HG03460 (cell line): ENCODE data around the gene TPD52L2.
"Not testable (repeated sequence)": the region's sequence is repeated elsewhere in the genome, so short reads cannot be mapped to it uniquely, and the experiment has no call there.

Experiments
- ATAC-seq: cut with Tn5 transposase; IDR thresholded peaks from one replicate; pipeline ENCODE4 v1.9.1; 2021; ENCODE audit not compliant: unreplicated experiment

The TPD52L2 gene

GRCh38 chr20:63855363-63856097 is 9.5 kb upstream of the TPD52L2 start:
- no peak for ATAC-seq

GRCh38 chr20:63856098-63856511 is 9.0 kb upstream of the TPD52L2 start:
- no peak for ATAC-seq

- ATAC-seq = no peak
These were observed 7.2 kb upstream of the TPD52L2 start for GRCh38 chr20:63857764-63858392.

DNA sequence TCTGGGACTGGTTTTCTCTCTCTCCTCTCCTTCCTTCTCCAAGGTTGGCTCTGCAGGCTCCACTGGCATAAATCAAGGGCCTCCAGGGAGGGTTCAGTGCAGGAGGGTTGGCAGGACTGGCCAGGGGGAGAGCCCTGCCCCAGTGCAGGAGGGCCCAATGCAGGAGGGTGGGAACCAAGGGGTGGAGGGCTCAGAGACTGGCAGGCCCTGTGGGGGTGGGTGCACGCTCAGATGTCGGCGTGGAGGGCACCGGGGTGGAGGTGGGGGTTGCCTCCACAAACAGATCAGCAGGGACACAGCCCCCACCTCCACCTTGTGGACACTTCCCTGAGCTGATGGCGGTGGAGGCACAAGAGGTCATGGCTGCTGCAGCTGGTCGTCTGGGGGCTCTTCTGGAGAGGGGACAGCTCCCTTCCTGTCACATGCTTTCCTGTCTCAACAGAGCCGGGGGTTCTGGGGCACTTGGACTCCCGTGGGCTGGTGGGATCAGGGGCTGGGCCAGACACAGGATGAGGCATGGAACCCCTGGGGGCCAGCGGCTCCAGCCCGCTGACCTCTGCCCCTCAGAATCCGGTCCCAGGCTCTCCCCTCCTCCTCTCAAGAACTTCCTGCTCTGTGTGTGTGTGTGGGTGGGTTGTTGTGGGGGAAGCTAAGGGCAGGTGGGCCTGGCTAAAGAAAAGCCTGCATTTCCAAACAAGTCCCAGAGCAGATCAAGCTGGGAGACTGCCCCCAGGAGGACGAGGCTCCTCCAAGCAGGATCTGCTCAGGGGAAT is 6.5 kb upstream of the TPD52L2 start:
- ATAC-seq = no peak

DNA sequence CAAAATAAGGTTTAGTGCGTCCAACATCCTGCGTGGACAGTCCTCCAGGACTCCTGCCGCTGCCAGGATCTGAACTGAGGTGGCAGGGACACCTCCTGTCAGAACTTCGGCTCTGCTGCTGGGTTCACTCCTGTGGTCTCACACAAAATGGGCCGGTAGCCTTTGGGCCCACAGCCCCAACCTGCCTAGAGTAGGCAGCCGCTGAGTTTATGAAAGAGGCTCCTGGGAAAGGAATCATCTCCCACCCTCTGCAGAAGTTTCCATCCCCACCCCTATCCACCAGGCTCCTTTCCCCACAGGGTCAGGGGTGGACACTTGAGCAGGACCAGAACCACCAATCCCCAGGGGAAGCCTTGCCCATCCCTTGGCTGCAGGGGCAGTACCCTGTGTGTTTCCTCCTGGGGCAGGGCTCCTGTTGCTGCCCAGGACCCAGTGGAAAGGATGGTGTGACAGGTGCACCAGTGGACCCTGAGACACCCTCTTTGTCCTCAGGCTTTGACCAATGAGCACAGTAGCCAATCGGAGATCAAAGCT is 5.8 kb upstream of the TPD52L2 start:
- ATAC-seq = no peak

DNA sequence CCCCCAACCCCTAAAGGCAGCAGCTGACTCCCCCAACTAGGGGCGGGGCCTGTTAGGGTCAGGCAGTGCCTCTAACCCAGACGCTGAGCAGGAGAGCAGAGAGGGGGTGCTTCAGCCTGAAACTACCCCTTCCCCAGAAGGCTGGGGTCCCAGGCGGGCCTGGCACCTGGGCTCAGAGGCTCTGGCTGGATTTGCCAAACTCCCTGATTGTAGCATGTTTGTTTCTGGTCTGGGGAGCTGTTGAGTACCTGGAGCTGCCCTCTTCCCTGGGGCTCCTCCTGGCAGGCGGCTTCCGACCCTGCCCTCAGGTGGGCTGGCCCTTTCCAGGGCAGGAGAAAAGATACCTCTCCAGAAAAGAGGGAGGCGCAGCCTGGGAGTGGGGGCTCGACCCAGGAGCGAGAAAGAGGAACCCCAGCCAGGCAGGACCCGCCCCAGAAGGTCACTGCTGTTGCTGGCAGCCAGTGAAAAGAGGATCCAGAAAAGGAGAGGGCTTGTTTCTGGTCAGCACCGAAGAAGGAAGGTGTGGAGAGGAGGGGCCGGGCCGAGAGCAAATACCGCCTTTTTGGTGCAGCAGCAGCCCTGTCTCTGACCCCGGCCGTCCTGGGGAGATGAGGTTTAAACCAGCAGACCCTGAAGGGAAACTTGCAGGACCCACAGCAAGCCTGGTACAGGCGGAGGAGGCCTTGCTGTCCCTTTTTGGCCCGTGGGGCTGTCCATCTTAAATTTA is 4.6 kb upstream of the TPD52L2 start:
- ATAC-seq = no peak

DNA sequence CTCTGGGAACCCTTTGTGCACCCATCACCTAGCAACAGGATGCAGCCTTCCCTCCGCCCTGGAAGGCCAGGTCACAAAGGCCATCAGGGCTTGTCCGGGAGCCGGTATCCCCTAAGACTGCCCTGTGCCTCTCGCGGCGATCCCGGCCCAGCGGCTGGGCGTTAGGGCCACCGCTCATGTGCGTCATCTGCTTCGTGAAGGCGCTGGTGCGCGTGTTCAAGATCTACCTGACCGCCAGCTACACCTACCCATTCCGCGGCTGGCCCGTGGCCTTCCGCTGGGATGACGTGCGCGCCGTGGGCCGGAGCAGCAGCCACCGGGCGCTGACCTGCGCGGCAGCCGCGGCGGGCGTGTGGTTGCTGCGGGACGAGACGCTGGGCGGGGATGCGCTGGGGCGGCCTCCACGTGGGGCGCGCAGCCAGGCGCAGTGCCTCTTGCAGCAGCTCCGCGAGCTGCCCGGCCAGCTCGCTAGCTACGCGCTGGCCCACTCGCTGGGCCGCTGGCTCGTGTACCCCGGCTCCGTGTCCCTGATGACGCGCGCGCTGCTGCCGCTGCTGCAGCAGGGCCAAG is 3.6 kb upstream of the TPD52L2 start, which contains the start of gene ABHD16B:
TSS of gene ABHD16B (plus strand) at position 134 of the 570 bp plus-strand sequence. CDS start at position 177, 43 bp downstream.
- no peak for ATAC-seq

DNA sequence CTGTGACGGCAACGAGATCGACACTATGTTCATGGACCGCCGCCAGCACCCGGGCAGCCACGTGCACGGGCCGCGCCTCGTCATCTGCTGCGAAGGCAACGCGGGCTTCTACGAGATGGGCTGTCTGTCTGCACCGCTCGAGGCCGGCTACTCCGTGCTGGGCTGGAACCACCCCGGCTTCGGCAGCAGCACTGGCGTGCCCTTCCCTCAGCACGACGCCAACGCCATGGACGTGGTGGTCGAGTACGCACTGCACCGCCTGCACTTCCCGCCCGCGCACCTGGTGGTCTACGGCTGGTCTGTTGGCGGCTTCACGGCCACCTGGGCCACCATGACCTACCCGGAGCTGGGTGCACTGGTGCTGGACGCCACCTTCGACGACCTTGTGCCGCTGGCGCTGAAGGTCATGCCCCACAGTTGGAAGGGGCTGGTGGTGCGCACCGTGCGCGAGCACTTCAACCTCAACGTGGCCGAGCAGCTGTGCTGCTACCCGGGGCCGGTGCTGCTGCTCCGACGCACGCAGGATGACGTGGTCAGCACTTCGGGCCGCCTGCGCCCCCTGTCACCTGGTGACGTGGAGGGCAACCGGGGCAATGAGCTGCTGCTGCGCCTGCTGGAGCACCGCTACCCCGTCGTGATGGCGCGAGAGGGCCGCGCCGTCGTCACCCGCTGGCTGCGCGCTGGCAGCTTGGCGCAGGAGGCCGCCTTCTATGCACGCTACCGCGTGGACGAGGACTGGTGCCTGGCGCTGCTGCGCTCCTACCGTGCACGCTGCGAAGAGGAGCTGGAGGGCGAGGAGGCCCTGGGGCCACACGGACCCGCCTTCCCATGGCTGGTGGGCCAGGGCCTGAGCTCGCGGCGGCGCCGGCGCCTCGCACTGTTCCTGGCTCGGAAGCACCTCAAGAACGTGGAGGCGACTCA is 2.8 kb upstream of the TPD52L2 start:
- ATAC-seq = no peak

- no peak for ATAC-seq
These were observed 1.9 kb upstream of the TPD52L2 start for GRCh38 chr20:63863021-63863797.

GRCh38 chr20:63863798-63864544 is 1.1 kb upstream of the TPD52L2 start:
- peak; percentile 67 for ATAC-seq

- ATAC-seq = no peak
These were observed 509 bp upstream of the TPD52L2 start for GRCh38 chr20:63864545-63864977.

DNA sequence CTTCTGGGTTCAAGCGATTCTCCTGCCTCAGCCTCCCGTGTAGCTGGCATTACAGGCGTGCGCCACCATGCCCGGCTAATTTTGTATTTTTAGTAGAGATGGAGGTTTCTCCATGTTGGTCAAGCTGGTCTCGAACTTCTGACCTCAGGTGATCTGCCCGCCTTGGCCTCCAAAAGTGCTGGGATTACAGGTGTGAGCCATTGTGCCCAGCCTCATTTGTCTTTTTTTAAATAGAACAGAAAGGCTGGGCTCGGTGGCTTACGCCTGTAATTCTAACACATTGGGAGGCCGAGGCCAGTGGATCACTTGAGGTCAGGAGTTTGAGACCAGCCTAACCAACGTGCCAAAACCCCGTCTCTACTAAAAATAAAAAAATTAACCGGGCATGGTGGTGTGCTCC is 2.0 kb downstream of the TPD52L2 start:
- ATAC-seq = not testable (repeated sequence)

DNA sequence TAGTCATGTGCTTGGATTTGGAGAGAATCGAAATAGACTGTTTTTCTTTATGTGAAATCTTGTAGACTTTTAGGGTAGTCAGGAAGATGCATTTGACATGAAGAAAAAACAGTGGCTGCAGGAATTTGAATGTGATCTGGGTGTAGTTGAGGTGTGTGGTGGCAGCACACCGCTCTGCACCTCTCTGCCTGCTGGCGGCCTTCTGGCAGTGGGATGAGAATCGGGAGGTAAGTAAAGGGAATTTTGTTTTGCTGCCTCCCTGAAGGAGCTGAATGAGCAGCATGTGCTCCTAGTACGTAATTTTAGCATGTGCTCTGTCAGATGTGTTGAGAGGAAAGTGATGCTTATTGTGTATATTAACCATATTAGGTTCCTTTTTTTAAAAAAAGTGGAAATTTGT is 3.2 kb downstream of the TPD52L2 start:
- no peak for ATAC-seq

- no peak for ATAC-seq
These were observed 8.5 kb downstream of the TPD52L2 start for GRCh38 chr20:63873477-63873971.

GRCh38 chr20:63874241-63874640 is 9.2 kb downstream of the TPD52L2 start:
- ATAC-seq = not testable (repeated sequence)

DNA sequence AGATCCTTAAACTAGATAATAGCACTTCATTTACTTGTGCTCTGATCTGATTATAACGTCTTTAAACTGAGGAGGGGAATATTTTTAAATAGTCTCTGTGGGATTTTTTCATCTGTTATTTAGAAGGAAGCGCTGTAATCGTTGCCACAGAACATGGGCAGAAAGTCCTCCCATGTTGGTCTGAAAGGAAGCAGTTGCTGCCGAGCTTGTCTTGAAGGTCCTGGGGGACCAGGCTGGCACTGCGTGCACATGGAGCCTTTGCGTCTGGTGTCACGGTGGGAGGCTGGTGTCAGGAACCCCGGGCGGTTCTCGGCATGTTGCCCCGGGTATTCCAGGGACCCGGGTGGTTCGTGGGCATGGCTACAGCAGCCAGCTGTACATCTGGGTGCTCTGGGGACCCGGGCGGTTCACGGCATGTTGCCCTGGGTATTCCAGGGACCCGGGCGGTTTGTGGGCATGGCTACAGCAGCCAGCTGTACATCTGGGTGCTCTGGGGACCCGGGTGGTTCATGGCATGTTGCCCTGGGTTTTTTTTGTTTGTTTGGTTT is 11.5 kb downstream of the TPD52L2 start:
- ATAC-seq = no peak

DNA sequence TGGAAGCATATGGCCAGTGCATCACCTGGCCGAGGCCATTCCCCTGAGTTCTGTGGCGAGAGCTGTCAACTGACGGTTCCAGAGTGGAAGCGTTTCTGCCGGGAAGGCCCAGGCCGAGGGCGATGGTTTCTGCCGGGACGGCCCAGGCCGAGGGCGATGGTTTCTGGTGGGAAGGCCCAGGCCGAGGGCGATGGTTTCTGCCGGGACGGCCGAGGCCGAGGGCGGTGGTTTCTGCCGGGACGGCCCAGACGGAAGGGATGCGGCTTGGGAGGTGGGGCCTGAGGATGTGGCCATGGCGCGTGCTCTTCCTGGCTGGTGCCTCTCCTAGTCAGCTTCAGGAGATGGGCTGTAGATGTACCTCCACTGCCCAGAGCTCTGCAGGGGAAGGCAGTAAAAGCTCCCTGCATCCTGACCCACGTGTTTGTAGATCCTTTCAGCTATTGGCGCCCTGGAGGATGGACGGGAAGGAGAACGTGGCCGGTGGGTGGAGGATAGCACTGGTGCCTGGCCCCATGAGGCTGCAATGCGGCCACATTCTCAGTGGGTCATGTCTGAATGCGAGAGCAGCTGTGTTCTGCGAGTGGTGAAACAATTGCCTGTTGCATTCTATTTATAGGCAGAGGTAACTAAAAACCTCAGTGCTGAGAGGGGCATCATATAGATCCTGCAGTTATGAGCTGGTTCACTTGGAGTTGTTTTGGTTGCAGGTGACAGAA is 12.8 kb downstream of the TPD52L2 start:
- ATAC-seq = no peak
